Endodermal cell (in vitro differentiated cells): ENCODE measurements around the gene RAB4A. TPM values are rescaled to one million over a fixed set of nuclear protein-coding genes. Genes with fewer than 3 reads are reported as not detected.

ENCODE experiments used
- DNase-seq: peaks from one replicate; pipeline ENCODE4 v3.0.0-alpha.2; 2017
- H3K27ac ChIP-seq: 2 replicates; pipeline ENCODE4 v1.5.1; 2013; ENCODE audit warnings: mild to moderate bottlenecking, low read depth, low read length, moderate library complexity
- H3K27me3 ChIP-seq: 2 replicates; pipeline ENCODE4 v1.6.1; 2013; ENCODE audit warnings: mild to moderate bottlenecking, low read length, moderate library complexity; ENCODE audit not compliant: insufficient read depth, control insufficient read depth, poor library complexity, severe bottlenecking
- H3K36me3 ChIP-seq: 2 replicates; pipeline ENCODE4 v1.7.0; 2013; ENCODE audit warnings: mild to moderate bottlenecking, low read length, moderate library complexity; ENCODE audit not compliant: control insufficient read depth, insufficient read depth
- H3K4me1 ChIP-seq: one replicate; pipeline ENCODE4 v1.7.0; 2013; ENCODE audit warnings: low read length; ENCODE audit not compliant: control insufficient read depth, insufficient read depth
- H3K4me3 ChIP-seq: 2 replicates; pipeline ENCODE4 v1.5.1; 2013; ENCODE audit warnings: mild to moderate bottlenecking, low read length, moderate library complexity
- H3K9ac ChIP-seq: 2 replicates; pipeline ENCODE4 v1.6.1; 2013; ENCODE audit warnings: mild to moderate bottlenecking, low read length, moderate library complexity; ENCODE audit not compliant: poor library complexity, severe bottlenecking; ENCODE audit errors: extremely low read depth
- H3K9me3 ChIP-seq: 2 replicates; pipeline ENCODE4 v1.6.1; 2013; ENCODE audit warnings: mild to moderate bottlenecking, low read length, moderate library complexity; ENCODE audit not compliant: control insufficient read depth
- H3K27ac Mint-ChIP-seq: 2 replicates; pipeline ENCODE4 v1.8.0; 2020; ENCODE audit warnings: mixed read lengths
- H3K27me3 Mint-ChIP-seq: 2 replicates; pipeline ENCODE4 v1.8.0; 2021; ENCODE audit warnings: mild to moderate bottlenecking, mixed read lengths; ENCODE audit not compliant: insufficient read depth
- H3K36me3 Mint-ChIP-seq: 2 replicates; pipeline ENCODE4 v1.8.0; 2020; ENCODE audit warnings: low read depth, mixed read lengths
- H3K4me1 Mint-ChIP-seq: 2 replicates; pipeline ENCODE4 v1.8.0; 2020; ENCODE audit warnings: mixed read lengths
- H3K4me3 Mint-ChIP-seq: 2 replicates; pipeline ENCODE4 v1.8.0; 2020; ENCODE audit warnings: mild to moderate bottlenecking, moderate library complexity, mixed read lengths
- H3K9me3 Mint-ChIP-seq: 2 replicates; pipeline ENCODE4 v1.8.0; 2020; ENCODE audit warnings: mild to moderate bottlenecking, mixed read lengths
- CTCF ChIP-seq: fragments of 200-600 bp; sonication (generic); conservative IDR thresholded peaks from 2 replicates; pipeline ENCODE4 v1.5.0; 2021; ENCODE audit warnings: antibody characterized with exemption, mild to moderate bottlenecking
- WGBS, 2 experiments: methylation state at CpG; one replicate each; pipeline versions ENCODE4 v1.1.5 to v1.1.7; 2013; ENCODE audit warnings: missing lambda C conversion rate in 2 of 2, mixed read lengths in 1 of 2; ENCODE audit not compliant: insufficient coverage in 1 of 2, insufficient read length in 1 of 2; 5-methylcytosine and 5-hydroxymethylcytosine counted together
- total RNA-seq, 2 donors: library from RNA; stranded (reverse); fragmentation: NEBNext Ultra II Directional in 1 of 2; extraction: Animal tissue kit (Norgen Biotek cat#: 25700) in 1 of 2; gene quantifications; 2 replicates in 1 of 2; 3 replicates in 1 of 2; pipeline ENCODE4 v1.2.1, GENCODE V29; 2021

The RAB4A gene
- total RNA-seq, 2 donors from 2014 or later, result 46.2 to 48.9 TPM

- H3K4me3 ChIP-seq, result no peak overlapping the region
- no peaks in the 10 kb centered on the region for H3K4me1 ChIP-seq
- no peaks in the 10 kb centered on the region for H3K27me3 ChIP-seq
- H3K27ac ChIP-seq, result no peak overlapping the region
- H3K27ac Mint-ChIP-seq, result no peak overlapping the region
- WGBS, 2 experiments, result 100% methylated on average over 1 of the region's 1 CpG; no CpG with 5 or more reads in 1 of the 2 experiments
- no peak for DNase-seq
- no peak for TF ChIP-seq CTCF
- peaks cover 42% of the 10 kb centered on the region for H3K36me3 ChIP-seq
- H3K9me3 ChIP-seq, result no peaks in the 10 kb centered on the region
- no peak overlapping the region for H3K9ac ChIP-seq
- peaks cover 5% of the 10 kb centered on the region for H3K4me1 Mint-ChIP-seq
- no peak overlapping the region for H3K4me3 Mint-ChIP-seq
- peaks cover 18% of the 10 kb centered on the region for H3K36me3 Mint-ChIP-seq
- H3K27me3 Mint-ChIP-seq, result no peaks in the 10 kb centered on the region
- no peaks in the 10 kb centered on the region for H3K9me3 Mint-ChIP-seq
Measured at GRCh38 chr1:229297746-229298145, 26.8 kb downstream of the RAB4A start.

- no peak overlapping the region for H3K4me3 ChIP-seq
Measured at GRCh38 chr1:229298420-229298819, 27.5 kb downstream of the RAB4A start.

GRCh38 chr1:229298887-229299503, 28.1 kb downstream of the RAB4A start:
- H3K27me3 ChIP-seq, result no peaks in the 10 kb centered on the region
- H3K27ac ChIP-seq, result no peak overlapping the region
- no peaks in the 10 kb centered on the region for H3K9me3 ChIP-seq
- no peak for DNase-seq
- H3K36me3 ChIP-seq, result peaks cover 53% of the 10 kb centered on the region
- WGBS, 2 experiments, result 88 to 93% methylated on average over 4 to 5 of the region's 5 CpGs
- no peaks in the 10 kb centered on the region for H3K27me3 Mint-ChIP-seq
- TF ChIP-seq CTCF, result no peak
- H3K9ac ChIP-seq, result no peak overlapping the region
- no peak overlapping the region for H3K27ac Mint-ChIP-seq
- H3K4me1 Mint-ChIP-seq, result peaks cover 5% of the 10 kb centered on the region
- no peak overlapping the region for H3K4me3 Mint-ChIP-seq
- H3K4me1 ChIP-seq, result no peaks in the 10 kb centered on the region
- peaks cover 22% of the 10 kb centered on the region for H3K36me3 Mint-ChIP-seq
- no peaks in the 10 kb centered on the region for H3K9me3 Mint-ChIP-seq
- H3K4me3 ChIP-seq, result no peak overlapping the region

More at GRCh38 chr1:229298420-229298819, 27.5 kb downstream of the RAB4A start:
- Histone ChIP-seq H3K9me3 (no peaks in the 10 kb centered on the region), H3K4me1 (no peaks in the 10 kb centered on the region), H3K9ac (no peak overlapping the region), H3K27me3 (no peaks in the 10 kb centered on the region), H3K27ac (no peak overlapping the region), H3K36me3 (peaks cover 48% of the 10 kb centered on the region)
- Mint-ChIP-seq H3K4me3 (no peak overlapping the region), H3K27me3 (no peaks in the 10 kb centered on the region), H3K9me3 (no peaks in the 10 kb centered on the region), H3K4me1 (peaks cover 5% of the 10 kb centered on the region), H3K36me3 (peaks cover 19% of the 10 kb centered on the region), H3K27ac (no peak overlapping the region)
- DNase-seq, result no peak
- TF ChIP-seq CTCF, result no peak
